Neural crest cell (in vitro differentiated cells): Measurements from ENCODE around the gene NKX2-8. TPM values are rescaled to one million over a fixed set of nuclear protein-coding genes. Genes with fewer than 3 reads are reported as not detected.

ENCODE experiments used
- DNase-seq: peaks from one replicate; pipeline ENCODE4 v3.0.0; 2021; ENCODE audit warnings: low read depth, mixed read lengths, low spot score
- H3K27ac Mint-ChIP-seq: one replicate; pipeline ENCODE4 v1.8.0; 2021; ENCODE audit warnings: mild to moderate bottlenecking, mixed read lengths; ENCODE audit not compliant: unreplicated experiment
- H3K27me3 Mint-ChIP-seq: 2 replicates; pipeline ENCODE4 v1.8.0; 2021; ENCODE audit warnings: low read depth, mild to moderate bottlenecking, mixed read lengths
- H3K36me3 Mint-ChIP-seq: 2 replicates; pipeline ENCODE4 v1.8.0; 2021; ENCODE audit warnings: low read depth, mild to moderate bottlenecking, mixed read lengths
- H3K4me1 Mint-ChIP-seq: 2 replicates; pipeline ENCODE4 v1.8.0; 2021; ENCODE audit warnings: mixed read lengths
- H3K4me3 Mint-ChIP-seq: one replicate; pipeline ENCODE4 v1.8.0; 2021; ENCODE audit warnings: mild to moderate bottlenecking, mixed read lengths
- H3K9me3 Mint-ChIP-seq: 2 replicates; pipeline ENCODE4 v1.8.0; 2021; ENCODE audit warnings: mixed read lengths
- total RNA-seq: library from RNA; stranded (reverse); gene quantifications from 2 replicates; pipeline ENCODE4 v1.2.1, GENCODE V29; 2021
- TF ChIP-seq, protein P1 (sequence below): fragments of 200-600 bp; sonication (generic); conservative IDR thresholded peaks from 2 replicates; pipeline ENCODE4 v1.5.0; 2021; ENCODE audit warnings: antibody characterized with exemption, mild to moderate bottlenecking

Gene NKX2-8
- total RNA-seq, 1 donor from 2014 or later, result not detected

DNA sequence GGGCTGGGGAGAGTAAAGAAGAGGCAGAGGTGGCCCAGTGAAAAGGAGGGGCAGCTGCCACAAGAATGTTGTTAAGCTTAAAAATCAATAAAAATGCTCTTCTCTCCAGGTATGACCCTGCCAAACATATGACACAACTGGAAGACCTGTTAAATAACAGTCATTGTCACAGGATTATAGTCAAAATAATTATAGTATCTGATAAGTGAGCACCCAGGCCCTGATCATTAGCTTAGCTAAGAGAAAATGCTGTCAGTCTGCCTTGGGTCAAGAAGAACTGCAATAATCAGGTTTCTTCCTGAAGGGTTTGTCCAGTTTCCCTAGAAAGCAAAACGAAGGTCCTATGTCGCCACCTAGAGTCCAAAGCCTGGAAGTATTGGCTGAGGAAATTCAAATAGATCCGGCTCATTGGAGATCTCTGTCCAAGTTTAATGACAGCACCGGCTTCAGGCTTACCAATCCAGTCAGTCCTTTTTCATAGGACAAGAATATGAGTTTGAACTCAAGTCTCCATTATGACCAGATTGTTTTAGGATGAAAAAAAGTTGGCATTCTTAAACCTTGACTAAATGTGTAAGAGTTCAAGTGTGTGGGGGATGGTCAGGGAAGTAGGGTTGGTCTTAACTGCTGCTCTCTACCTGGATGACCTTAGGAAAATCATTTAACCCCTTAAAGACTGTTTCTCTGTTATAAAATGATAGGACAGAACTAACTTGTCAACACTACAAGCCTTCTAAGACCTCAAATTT lies 22.5 kb upstream of the NKX2-8 start:
- DNase-seq, result peak; percentile 53
- Mint-ChIP-seq H3K4me1 (peaks cover 6% of the 10 kb centered on the region), H3K27ac (no peak overlapping the region), H3K4me3 (no peak overlapping the region), H3K36me3 (no peaks in the 10 kb centered on the region), H3K27me3 (peaks cover 78% of the 10 kb centered on the region), H3K9me3 (no peaks in the 10 kb centered on the region)
- TF ChIP-seq, protein P1, sequence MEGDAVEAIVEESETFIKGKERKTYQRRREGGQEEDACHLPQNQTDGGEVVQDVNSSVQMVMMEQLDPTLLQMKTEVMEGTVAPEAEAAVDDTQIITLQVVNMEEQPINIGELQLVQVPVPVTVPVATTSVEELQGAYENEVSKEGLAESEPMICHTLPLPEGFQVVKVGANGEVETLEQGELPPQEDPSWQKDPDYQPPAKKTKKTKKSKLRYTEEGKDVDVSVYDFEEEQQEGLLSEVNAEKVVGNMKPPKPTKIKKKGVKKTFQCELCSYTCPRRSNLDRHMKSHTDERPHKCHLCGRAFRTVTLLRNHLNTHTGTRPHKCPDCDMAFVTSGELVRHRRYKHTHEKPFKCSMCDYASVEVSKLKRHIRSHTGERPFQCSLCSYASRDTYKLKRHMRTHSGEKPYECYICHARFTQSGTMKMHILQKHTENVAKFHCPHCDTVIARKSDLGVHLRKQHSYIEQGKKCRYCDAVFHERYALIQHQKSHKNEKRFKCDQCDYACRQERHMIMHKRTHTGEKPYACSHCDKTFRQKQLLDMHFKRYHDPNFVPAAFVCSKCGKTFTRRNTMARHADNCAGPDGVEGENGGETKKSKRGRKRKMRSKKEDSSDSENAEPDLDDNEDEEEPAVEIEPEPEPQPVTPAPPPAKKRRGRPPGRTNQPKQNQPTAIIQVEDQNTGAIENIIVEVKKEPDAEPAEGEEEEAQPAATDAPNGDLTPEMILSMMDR, result peak; percentile 86

DNA sequence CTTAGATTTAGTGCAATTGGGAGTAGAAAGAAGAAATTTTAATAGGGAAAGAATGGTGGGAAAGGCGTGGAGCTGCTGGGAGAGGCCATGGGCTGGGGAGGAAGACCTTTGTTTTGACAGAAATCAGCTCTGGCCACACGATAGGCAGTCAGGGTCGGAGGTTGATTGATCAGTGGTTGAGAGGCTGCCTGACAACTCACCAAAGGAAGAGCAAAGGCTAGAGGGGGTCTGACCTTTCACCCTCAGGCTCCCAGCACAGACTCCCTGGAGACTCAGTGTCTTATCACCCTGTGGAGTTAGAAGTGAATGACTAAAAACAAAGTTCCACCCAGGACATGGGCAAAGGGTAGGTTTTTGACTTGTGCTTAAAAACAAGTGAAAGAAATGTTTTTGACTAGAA lies 18.0 kb upstream of the NKX2-8 start:
- no peaks in the 10 kb centered on the region for H3K9me3 Mint-ChIP-seq
- peaks cover 83% of the 10 kb centered on the region for H3K27me3 Mint-ChIP-seq
- no peak for DNase-seq
- H3K36me3 Mint-ChIP-seq, result no peaks in the 10 kb centered on the region
- H3K4me1 Mint-ChIP-seq, result peaks cover 6% of the 10 kb centered on the region
- no peak overlapping the region for H3K27ac Mint-ChIP-seq
- TF ChIP-seq, protein P1, result no peak
- H3K4me3 Mint-ChIP-seq, result no peak overlapping the region

DNA sequence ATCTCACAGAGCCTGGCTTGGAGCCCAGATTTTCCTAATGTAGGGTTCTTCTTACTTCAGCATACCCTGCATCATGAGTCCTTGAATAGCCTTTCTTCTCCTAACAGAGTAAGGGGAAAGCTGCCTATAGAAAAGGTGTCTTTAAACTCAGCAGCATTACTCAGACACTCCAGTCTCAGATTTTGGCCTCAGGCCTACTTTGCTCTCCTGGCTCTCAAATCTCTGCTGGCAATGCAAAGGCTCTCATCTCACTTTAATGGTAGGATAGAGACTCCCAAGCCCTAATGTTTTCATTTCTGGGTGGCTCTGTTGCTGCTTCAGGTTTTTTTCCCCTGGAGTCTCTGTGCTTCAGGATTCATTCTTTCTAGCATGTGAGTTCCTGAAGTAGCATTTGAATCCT lies 9.1 kb upstream of the NKX2-8 start:
- H3K36me3 Mint-ChIP-seq, result no peaks in the 10 kb centered on the region
- no peaks in the 10 kb centered on the region for H3K9me3 Mint-ChIP-seq
- H3K4me1 Mint-ChIP-seq, result no peaks in the 10 kb centered on the region
- TF ChIP-seq, protein P1, result no peak
- H3K27ac Mint-ChIP-seq, result no peak overlapping the region
- peaks cover 95% of the 10 kb centered on the region for H3K27me3 Mint-ChIP-seq
- no peak overlapping the region for H3K4me3 Mint-ChIP-seq
- DNase-seq, result no peak

DNA sequence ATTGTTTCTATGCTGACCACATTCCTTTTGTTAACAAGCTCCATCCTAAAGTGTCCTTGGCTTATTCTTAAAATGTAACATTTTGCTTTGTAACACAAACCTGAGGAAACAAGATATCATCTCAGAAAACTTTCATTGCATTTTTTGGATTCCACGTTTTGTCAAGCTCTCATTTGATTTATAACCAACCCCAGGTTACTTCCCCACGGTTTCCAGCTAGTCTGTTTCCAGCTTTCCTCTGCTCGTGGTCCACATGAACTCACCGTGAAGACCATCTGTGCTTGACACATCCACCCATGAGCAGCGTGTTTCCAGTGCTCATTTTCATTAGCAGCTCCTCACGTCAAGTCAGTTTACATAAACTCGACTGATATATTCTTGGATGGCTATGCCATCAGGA lies 6.4 kb upstream of the NKX2-8 start:
- TF ChIP-seq, protein P1, result no peak
- no peak overlapping the region for H3K4me3 Mint-ChIP-seq
- H3K36me3 Mint-ChIP-seq, result no peaks in the 10 kb centered on the region
- no peaks in the 10 kb centered on the region for H3K4me1 Mint-ChIP-seq
- H3K9me3 Mint-ChIP-seq, result no peaks in the 10 kb centered on the region
- no peak overlapping the region for H3K27ac Mint-ChIP-seq
- H3K27me3 Mint-ChIP-seq, result peaks cover 95% of the 10 kb centered on the region
- DNase-seq, result no peak

DNA sequence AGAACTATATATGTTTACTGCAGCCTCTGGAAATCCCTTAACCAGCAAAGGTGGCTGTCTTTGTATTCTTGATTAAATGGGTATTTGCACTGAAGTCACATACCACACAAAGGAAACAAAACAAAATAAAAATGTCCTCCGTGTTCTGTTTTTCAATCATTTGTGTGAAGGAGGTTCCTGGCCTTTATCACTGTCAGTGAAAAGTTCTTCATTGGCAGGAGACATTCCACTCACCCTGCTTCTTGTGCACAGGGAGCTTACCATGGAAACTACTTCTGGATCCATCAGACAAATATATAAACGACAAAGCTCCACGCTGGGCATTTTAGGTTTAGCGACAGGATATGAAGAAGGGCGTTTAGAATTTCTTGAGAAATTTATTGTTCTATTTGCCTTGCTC lies 5.7 kb upstream of the NKX2-8 start:
- TF ChIP-seq, protein P1, result no peak
- Mint-ChIP-seq H3K27ac (no peak overlapping the region), H3K9me3 (no peaks in the 10 kb centered on the region), H3K4me1 (no peaks in the 10 kb centered on the region), H3K36me3 (no peaks in the 10 kb centered on the region), H3K4me3 (no peak overlapping the region), H3K27me3 (peaks cover 97% of the 10 kb centered on the region)
- DNase-seq, result no peak
